ENCODE data around the gene TFCP2L1. TPM values are rescaled to one million over a fixed set of nuclear protein-coding genes. Genes with fewer than 3 reads are reported as not detected.

Gene TFCP2L1
- total RNA-seq, 1 donor from 2014 or later: 0.86 TPM

- Mint-ChIP-seq H3K27me3 (peaks cover 68% of the 10 kb centered on the region), H3K36me3 (ENCODE audit: insufficient read depth) (no peaks in the 10 kb centered on the region), H3K27ac (no peak overlapping the region), H3K4me1 (ENCODE audit: low read depth) (peaks cover 3% of the 10 kb centered on the region), H3K9me3 (ENCODE audit: low read depth) (no peaks in the 10 kb centered on the region), H3K4me3 (ENCODE audit: low read depth) (no peak overlapping the region)
- TF ChIP-seq CTCF (IDR thresholded peaks at IDR 0.05; ENCODE audit: unreplicated experiment): no peak
- no peak for DNase-seq (ENCODE audit: low spot score, unreplicated experiment)
Observed at GRCh38 chr2:121282800-121283385, 2.1 kb downstream of the TFCP2L1 start.

GRCh38 chr2:121281694-121282093 lies 3.3 kb downstream of the TFCP2L1 start:
- H3K36me3 Mint-ChIP-seq (ENCODE audit: insufficient read depth): no peaks in the 10 kb centered on the region
- H3K4me1 Mint-ChIP-seq (ENCODE audit: low read depth): peaks cover 3% of the 10 kb centered on the region
- TF ChIP-seq CTCF (IDR thresholded peaks at IDR 0.05; ENCODE audit: unreplicated experiment): no peak
- H3K27ac Mint-ChIP-seq: no peak overlapping the region
- H3K4me3 Mint-ChIP-seq (ENCODE audit: low read depth): no peak overlapping the region
- H3K27me3 Mint-ChIP-seq: peaks cover 59% of the 10 kb centered on the region
- H3K9me3 Mint-ChIP-seq (ENCODE audit: low read depth): no peaks in the 10 kb centered on the region
- no peak for DNase-seq (ENCODE audit: low spot score, unreplicated experiment)

GRCh38 chr2:121281107-121281506 lies 3.9 kb downstream of the TFCP2L1 start:
- Mint-ChIP-seq H3K9me3 (ENCODE audit: low read depth) (no peaks in the 10 kb centered on the region), H3K36me3 (ENCODE audit: insufficient read depth) (no peaks in the 10 kb centered on the region), H3K27ac (no peak overlapping the region), H3K27me3 (peaks cover 55% of the 10 kb centered on the region), H3K4me1 (ENCODE audit: low read depth) (peaks cover 3% of the 10 kb centered on the region), H3K4me3 (ENCODE audit: low read depth) (no peak overlapping the region)
- no peak for TF ChIP-seq CTCF (IDR thresholded peaks at IDR 0.05; ENCODE audit: unreplicated experiment)
- no peak for DNase-seq (ENCODE audit: low spot score, unreplicated experiment)

GRCh38 chr2:121279476-121280220 lies 5.4 kb downstream of the TFCP2L1 start:
- no peak for DNase-seq (ENCODE audit: low spot score, unreplicated experiment)
- TF ChIP-seq CTCF (IDR thresholded peaks at IDR 0.05; ENCODE audit: unreplicated experiment): no peak
- peaks cover 3% of the 10 kb centered on the region for H3K4me1 Mint-ChIP-seq (ENCODE audit: low read depth)
- peaks cover 48% of the 10 kb centered on the region for H3K27me3 Mint-ChIP-seq
- H3K9me3 Mint-ChIP-seq (ENCODE audit: low read depth): no peaks in the 10 kb centered on the region
- H3K4me3 Mint-ChIP-seq (ENCODE audit: low read depth): no peak overlapping the region
- no peak overlapping the region for H3K27ac Mint-ChIP-seq
- no peaks in the 10 kb centered on the region for H3K36me3 Mint-ChIP-seq (ENCODE audit: insufficient read depth)

- H3K4me3 Mint-ChIP-seq (ENCODE audit: low read depth): no peak overlapping the region
- H3K27ac Mint-ChIP-seq: no peak overlapping the region
- H3K9me3 Mint-ChIP-seq (ENCODE audit: low read depth): no peaks in the 10 kb centered on the region
- no peaks in the 10 kb centered on the region for H3K36me3 Mint-ChIP-seq (ENCODE audit: insufficient read depth)
- H3K27me3 Mint-ChIP-seq: peaks cover 39% of the 10 kb centered on the region
- TF ChIP-seq CTCF (IDR thresholded peaks at IDR 0.05; ENCODE audit: unreplicated experiment): no peak
- DNase-seq (ENCODE audit: low spot score, unreplicated experiment): no peak
- no peaks in the 10 kb centered on the region for H3K4me1 Mint-ChIP-seq (ENCODE audit: low read depth)
Observed at GRCh38 chr2:121276341-121276740, 8.7 kb downstream of the TFCP2L1 start.

All from progenitor cell of endocrine pancreas (in vitro differentiated cells).